Measurements from ENCODE around the gene ZNF175. TPM values are rescaled to one million over a fixed set of nuclear protein-coding genes. Genes with fewer than 3 reads are reported as not detected.
A peak's percentile ranks its signal among the peaks of the same experiment; 100 is the strongest.

ZNF175 gene
- total and polyA plus RNA-seq, 9 of the 15 experiments (the other 6 are each of a cell fraction or from before 2014, with no cell fraction given): 3.7 to 37.9 (median 14.0) TPM

DNA sequence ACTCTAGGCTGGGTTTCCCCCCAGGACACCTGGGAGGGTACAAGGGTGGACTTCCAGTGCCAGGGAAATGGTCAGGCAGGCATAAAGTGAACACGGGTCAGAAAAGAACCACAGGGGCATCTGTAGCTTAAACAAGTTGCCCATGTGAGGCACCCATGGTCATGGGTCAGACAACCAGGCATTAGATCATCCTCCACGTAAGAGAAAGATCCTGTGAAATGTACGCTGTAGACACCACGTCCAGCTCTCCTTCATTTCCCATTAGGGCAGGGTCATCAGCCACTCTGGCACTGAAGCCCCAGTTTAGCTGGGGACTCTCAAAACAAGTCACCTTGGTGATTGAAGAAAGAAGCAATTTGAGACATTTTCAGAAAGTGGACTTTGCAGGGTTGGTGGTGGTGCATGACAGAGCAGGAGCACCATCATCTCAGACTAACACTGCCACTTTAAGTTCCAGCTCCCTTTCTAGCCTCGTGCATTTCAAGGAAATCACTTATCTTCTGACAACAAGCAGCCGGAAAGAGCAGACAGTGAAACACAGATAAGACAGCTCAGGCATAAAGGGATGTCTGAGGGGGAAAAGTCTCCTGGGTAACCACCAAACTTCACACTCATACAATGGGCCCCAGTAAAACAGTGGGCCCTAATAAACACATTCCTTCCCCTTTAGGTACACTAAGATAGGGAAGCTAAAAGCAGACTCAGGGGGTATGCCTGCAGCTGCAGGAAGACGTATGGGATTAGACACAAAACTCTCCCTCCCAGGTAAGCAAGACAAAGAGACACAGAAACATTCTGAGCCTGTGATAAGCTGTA, 23.5 kb upstream of the ZNF175 start (continued):
- TF ChIP-seq MTF1 (CRISPR knock-in tag; IDR thresholded peaks at IDR 0.05; ENCODE audit: borderline replicate concordance): no peak
- peak; percentile 99 for TF ChIP-seq NFRKB (IDR thresholded peaks at IDR 0.05; ENCODE audit: low read depth)
- no peak for TF ChIP-seq ZNF212 (CRISPR knock-in tag; IDR thresholded peaks at IDR 0.05)
- 0 out of 2 replicates have a peak, but pooled peaks have one; percentile 38 for TF ChIP-seq ZNF354B (CRISPR knock-in tag; IDR thresholded peaks at IDR 0.05)
- TF ChIP-seq SAP30 (IDR thresholded peaks at IDR 0.05; ENCODE audit: borderline replicate concordance, insufficient read depth, low read depth, low read length, poor library complexity, severe bottlenecking): no peak
- TF ChIP-seq, protein P1, sequence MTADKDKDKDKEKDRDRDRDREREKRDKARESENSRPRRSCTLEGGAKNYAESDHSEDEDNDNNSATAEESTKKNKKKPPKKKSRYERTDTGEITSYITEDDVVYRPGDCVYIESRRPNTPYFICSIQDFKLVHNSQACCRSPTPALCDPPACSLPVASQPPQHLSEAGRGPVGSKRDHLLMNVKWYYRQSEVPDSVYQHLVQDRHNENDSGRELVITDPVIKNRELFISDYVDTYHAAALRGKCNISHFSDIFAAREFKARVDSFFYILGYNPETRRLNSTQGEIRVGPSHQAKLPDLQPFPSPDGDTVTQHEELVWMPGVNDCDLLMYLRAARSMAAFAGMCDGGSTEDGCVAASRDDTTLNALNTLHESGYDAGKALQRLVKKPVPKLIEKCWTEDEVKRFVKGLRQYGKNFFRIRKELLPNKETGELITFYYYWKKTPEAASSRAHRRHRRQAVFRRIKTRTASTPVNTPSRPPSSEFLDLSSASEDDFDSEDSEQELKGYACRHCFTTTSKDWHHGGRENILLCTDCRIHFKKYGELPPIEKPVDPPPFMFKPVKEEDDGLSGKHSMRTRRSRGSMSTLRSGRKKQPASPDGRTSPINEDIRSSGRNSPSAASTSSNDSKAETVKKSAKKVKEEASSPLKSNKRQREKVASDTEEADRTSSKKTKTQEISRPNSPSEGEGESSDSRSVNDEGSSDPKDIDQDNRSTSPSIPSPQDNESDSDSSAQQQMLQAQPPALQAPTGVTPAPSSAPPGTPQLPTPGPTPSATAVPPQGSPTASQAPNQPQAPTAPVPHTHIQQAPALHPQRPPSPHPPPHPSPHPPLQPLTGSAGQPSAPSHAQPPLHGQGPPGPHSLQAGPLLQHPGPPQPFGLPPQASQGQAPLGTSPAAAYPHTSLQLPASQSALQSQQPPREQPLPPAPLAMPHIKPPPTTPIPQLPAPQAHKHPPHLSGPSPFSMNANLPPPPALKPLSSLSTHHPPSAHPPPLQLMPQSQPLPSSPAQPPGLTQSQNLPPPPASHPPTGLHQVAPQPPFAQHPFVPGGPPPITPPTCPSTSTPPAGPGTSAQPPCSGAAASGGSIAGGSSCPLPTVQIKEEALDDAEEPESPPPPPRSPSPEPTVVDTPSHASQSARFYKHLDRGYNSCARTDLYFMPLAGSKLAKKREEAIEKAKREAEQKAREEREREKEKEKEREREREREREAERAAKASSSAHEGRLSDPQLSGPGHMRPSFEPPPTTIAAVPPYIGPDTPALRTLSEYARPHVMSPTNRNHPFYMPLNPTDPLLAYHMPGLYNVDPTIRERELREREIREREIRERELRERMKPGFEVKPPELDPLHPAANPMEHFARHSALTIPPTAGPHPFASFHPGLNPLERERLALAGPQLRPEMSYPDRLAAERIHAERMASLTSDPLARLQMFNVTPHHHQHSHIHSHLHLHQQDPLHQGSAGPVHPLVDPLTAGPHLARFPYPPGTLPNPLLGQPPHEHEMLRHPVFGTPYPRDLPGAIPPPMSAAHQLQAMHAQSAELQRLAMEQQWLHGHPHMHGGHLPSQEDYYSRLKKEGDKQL (CRISPR knock-in tag; IDR thresholded peaks at IDR 0.05; ENCODE audit: borderline replicate concordance): no peak
- TF ChIP-seq, protein P2, sequence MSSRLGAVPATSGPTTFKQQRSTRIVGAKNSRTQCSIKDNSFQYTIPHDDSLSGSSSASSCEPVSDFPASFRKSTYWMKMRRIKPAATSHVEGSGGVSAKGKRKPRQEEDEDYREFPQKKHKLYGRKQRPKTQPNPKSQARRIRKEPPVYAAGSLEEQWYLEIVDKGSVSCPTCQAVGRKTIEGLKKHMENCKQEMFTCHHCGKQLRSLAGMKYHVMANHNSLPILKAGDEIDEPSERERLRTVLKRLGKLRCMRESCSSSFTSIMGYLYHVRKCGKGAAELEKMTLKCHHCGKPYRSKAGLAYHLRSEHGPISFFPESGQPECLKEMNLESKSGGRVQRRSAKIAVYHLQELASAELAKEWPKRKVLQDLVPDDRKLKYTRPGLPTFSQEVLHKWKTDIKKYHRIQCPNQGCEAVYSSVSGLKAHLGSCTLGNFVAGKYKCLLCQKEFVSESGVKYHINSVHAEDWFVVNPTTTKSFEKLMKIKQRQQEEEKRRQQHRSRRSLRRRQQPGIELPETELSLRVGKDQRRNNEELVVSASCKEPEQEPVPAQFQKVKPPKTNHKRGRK (tag; IDR thresholded peaks at IDR 0.05): no peak
- no peak for TF ChIP-seq DDX20 (tag; IDR thresholded peaks at IDR 0.05; ENCODE audit: low read depth)
- TF ChIP-seq ARID1B (IDR thresholded peaks at IDR 0.05): peak; percentile 100
- no peak for TF ChIP-seq THRAP3 (IDR thresholded peaks at IDR 0.05; ENCODE audit: borderline replicate concordance)
- TF ChIP-seq NFE2L1 (tag; IDR thresholded peaks at IDR 0.05; ENCODE audit: borderline replicate concordance, low read depth): no peak
- no peak for TF ChIP-seq XRCC5 (IDR thresholded peaks at IDR 0.05; ENCODE audit: low read depth, low read length)
- TF ChIP-seq, protein P3, sequence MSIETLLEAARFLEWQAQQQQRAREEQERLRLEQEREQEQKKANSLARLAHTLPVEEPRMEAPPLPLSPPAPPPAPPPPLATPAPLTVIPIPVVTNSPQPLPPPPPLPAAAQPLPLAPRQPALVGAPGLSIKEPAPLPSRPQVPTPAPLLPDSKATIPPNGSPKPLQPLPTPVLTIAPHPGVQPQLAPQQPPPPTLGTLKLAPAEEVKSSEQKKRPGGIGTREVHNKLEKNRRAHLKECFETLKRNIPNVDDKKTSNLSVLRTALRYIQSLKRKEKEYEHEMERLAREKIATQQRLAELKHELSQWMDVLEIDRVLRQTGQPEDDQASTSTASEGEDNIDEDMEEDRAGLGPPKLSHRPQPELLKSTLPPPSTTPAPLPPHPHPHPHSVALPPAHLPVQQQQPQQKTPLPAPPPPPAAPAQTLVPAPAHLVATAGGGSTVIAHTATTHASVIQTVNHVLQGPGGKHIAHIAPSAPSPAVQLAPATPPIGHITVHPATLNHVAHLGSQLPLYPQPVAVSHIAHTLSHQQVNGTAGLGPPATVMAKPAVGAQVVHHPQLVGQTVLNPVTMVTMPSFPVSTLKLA (conservative IDR thresholded peaks at IDR 0.05): peak; percentile 88 to 97
- TF ChIP-seq, protein P4, sequence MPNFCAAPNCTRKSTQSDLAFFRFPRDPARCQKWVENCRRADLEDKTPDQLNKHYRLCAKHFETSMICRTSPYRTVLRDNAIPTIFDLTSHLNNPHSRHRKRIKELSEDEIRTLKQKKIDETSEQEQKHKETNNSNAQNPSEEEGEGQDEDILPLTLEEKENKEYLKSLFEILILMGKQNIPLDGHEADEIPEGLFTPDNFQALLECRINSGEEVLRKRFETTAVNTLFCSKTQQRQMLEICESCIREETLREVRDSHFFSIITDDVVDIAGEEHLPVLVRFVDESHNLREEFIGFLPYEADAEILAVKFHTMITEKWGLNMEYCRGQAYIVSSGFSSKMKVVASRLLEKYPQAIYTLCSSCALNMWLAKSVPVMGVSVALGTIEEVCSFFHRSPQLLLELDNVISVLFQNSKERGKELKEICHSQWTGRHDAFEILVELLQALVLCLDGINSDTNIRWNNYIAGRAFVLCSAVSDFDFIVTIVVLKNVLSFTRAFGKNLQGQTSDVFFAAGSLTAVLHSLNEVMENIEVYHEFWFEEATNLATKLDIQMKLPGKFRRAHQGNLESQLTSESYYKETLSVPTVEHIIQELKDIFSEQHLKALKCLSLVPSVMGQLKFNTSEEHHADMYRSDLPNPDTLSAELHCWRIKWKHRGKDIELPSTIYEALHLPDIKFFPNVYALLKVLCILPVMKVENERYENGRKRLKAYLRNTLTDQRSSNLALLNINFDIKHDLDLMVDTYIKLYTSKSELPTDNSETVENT (CRISPR knock-in tag; IDR thresholded peaks at IDR 0.05): peak; percentile 39; the same call in 1 of the 2 replicates

Data from K562 (cell line).